Measurements from ENCODE around the gene JPH2. TPM values are rescaled to one million over a fixed set of nuclear protein-coding genes. Genes with fewer than 3 reads are reported as not detected.
A peak's percentile ranks its signal among the peaks of the same experiment; 100 is the strongest.
"Not testable (repeated sequence)": the region's sequence is repeated elsewhere in the genome, so short reads cannot be mapped to it uniquely, and the experiment has no call there.

The JPH2 gene
- polyA plus RNA-seq (2011; rRNA removed) (9.5 and 14.7 TPM in 2 replicates), polyA minus RNA-seq (2011; rRNA and poly(A)+ RNA removed) (12.7 and 13.1 TPM in 2 replicates)

GRCh38 chr20:44187054-44187771 lies at the start of gene JPH2:
Gene JPH2 (minus strand): TSS chr20:44187188. CDS start chr20:44186705, 483 bp downstream.
- ChIA-PET POLR2A (interaction anchor here (1.1 kb wide), 1 partner anchor 70 kb away, joined by 3 read pairs; no protein-coding TSS in a partner anchor), CTCF (interaction anchor here (0.8 to 8.2 kb wide), 12 partner anchors 8 to 74 kb away, joined by 3 to 307 read pairs (median 4); no protein-coding TSS in a partner anchor)
- H3K4me3 ChIP-seq (ENCODE audit: low read depth, low read length): peak within 1 kb of the TSS; percentile 44
- no peaks in the 10 kb centered on the region; the same call in 1 of the 2 replicates for H3K27me3 ChIP-seq (ENCODE audit: control insufficient read depth, insufficient read depth, low read length)
- peak; percentile 63 for DNase-seq (ENCODE audit: low read depth)
- no peak for TF ChIP-seq CTCF (IDR thresholded peaks at IDR 0.05; ENCODE audit: insufficient read depth, low read depth, low read length)
- no peaks in the 10 kb centered on the region for H3K36me3 ChIP-seq (ENCODE audit: control insufficient read depth, insufficient read depth, low read length)

GRCh38 chr20:44235702-44236101 lies 48.7 kb upstream of the JPH2 start:
- H3K36me3 ChIP-seq (ENCODE audit: control insufficient read depth, insufficient read depth, low read length): no peaks in the 10 kb centered on the region
- no peak for DNase-seq (ENCODE audit: low read depth)
- no peak for TF ChIP-seq CTCF (IDR thresholded peaks at IDR 0.05; ENCODE audit: insufficient read depth, low read depth, low read length)
- peaks cover 2% of the 10 kb centered on the region; the same call in 1 of the 2 replicates for H3K27me3 ChIP-seq (ENCODE audit: control insufficient read depth, insufficient read depth, low read length)
- ChIA-PET POLR2A (no interaction called here), CTCF (interaction anchor here (1.2 kb wide), 1 partner anchor 12 kb away, joined by 3 read pairs; no protein-coding TSS in a partner anchor)
- no peak overlapping the region for H3K4me3 ChIP-seq (ENCODE audit: low read depth, low read length)

- peaks cover 2% of the 10 kb centered on the region; the same call in 1 of the 2 replicates for H3K27me3 ChIP-seq (ENCODE audit: control insufficient read depth, insufficient read depth, low read length)
- TF ChIP-seq CTCF (IDR thresholded peaks at IDR 0.05; ENCODE audit: insufficient read depth, low read depth, low read length): no peak
- H3K36me3 ChIP-seq (ENCODE audit: control insufficient read depth, insufficient read depth, low read length): no peaks in the 10 kb centered on the region
- no peak overlapping the region for H3K4me3 ChIP-seq (ENCODE audit: low read depth, low read length)
- ChIA-PET CTCF (interaction anchor here (0.6 to 1.4 kb wide), 3 partner anchors 13 to 585 kb away, joined by 3 to 4 read pairs (median 3); no protein-coding TSS in a partner anchor), POLR2A (no interaction called here)
- DNase-seq (ENCODE audit: low read depth): no peak
Observed at GRCh38 chr20:44234566-44235317, 47.8 kb upstream of the JPH2 start.

- Histone ChIP-seq H3K27me3 (ENCODE audit: control insufficient read depth, insufficient read depth, low read length) (peaks cover under 1% of the 10 kb centered on the region; the same call in 1 of the 2 replicates), H3K36me3 (ENCODE audit: control insufficient read depth, insufficient read depth, low read length) (no peaks in the 10 kb centered on the region), H3K4me3 (ENCODE audit: low read depth, low read length) (no peak overlapping the region)
- TF ChIP-seq CTCF (IDR thresholded peaks at IDR 0.05; ENCODE audit: insufficient read depth, low read depth, low read length): no peak
- POLR2A ChIA-PET: no interaction called here
- CTCF ChIA-PET: interaction anchor here (1.0 to 1.2 kb wide), 2 partner anchors 13 to 14 kb away, joined by 3 read pairs; no protein-coding TSS in a partner anchor
- no peak for DNase-seq (ENCODE audit: low read depth)
Observed at GRCh38 chr20:44233436-44234016, 46.5 kb upstream of the JPH2 start.

- H3K4me3 ChIP-seq (ENCODE audit: low read depth, low read length); H3K27me3 ChIP-seq (ENCODE audit: control insufficient read depth, insufficient read depth, low read length); H3K36me3 ChIP-seq (ENCODE audit: control insufficient read depth, insufficient read depth, low read length); DNase-seq (ENCODE audit: low read depth); CTCF ChIA-PET; POLR2A ChIA-PET: not testable (repeated sequence)
Observed at GRCh38 chr20:44232469-44232856, 45.5 kb upstream of the JPH2 start.

All from BJ (cell line).